Smooth muscle cell (in vitro differentiated cells): ENCODE results near the gene COL6A1. TPM values are rescaled to one million over a fixed set of nuclear protein-coding genes. Genes with fewer than 3 reads are reported as not detected.

ENCODE experiments used
- DNase-seq: peaks from one replicate; lab custom pipeline; 2025; ENCODE audit not compliant: unreplicated experiment; lab: John Stamatoyannopoulos, UW
- H2AFZ ChIP-seq: fragments of 200-600 bp; sonication (generic); 2 replicates; pipeline ENCODE4 v1.6.0; 2016; ENCODE audit warnings: antibody characterized with exemption, low read depth, mild to moderate bottlenecking
- H3F3A ChIP-seq: fragments of 200-600 bp; sonication (generic); 2 replicates; pipeline ENCODE4 v1.6.0; 2017; ENCODE audit warnings: antibody characterized with exemption, low read depth
- H3K27ac ChIP-seq: fragments of 200-600 bp; sonication (generic); 2 replicates; pipeline ENCODE4 v1.5.1; 2016; ENCODE audit warnings: low read depth, mild to moderate bottlenecking
- H3K27me3 ChIP-seq: fragments of 200-600 bp; sonication (generic); 2 replicates; pipeline ENCODE4 v1.6.1; 2016; ENCODE audit warnings: low read depth, mild to moderate bottlenecking
- H3K36me3 ChIP-seq: fragments of 200-600 bp; sonication (generic); 2 replicates; pipeline ENCODE4 v1.5.1; 2016; ENCODE audit warnings: low read depth
- H3K4me1 ChIP-seq: fragments of 200-600 bp; sonication (generic); 2 replicates; pipeline ENCODE4 v1.5.1; 2016; ENCODE audit warnings: low read depth
- H3K4me2 ChIP-seq: fragments of 200-600 bp; sonication (generic); 2 replicates; pipeline ENCODE4 v1.6.0; 2016; ENCODE audit warnings: mild to moderate bottlenecking
- H3K4me3 ChIP-seq: fragments of 200-600 bp; sonication (generic); 2 replicates; pipeline ENCODE4 v1.5.1; 2016; ENCODE audit warnings: mild to moderate bottlenecking
- H3K79me2 ChIP-seq: fragments of 200-600 bp; sonication (generic); 2 replicates; pipeline ENCODE4 v1.6.0; 2016; ENCODE audit warnings: low read depth, mild to moderate bottlenecking
- H3K9ac ChIP-seq: fragments of 200-600 bp; sonication (generic); 2 replicates; pipeline ENCODE4 v1.6.0; 2016; ENCODE audit warnings: low read depth
- H3K9me3 ChIP-seq: fragments of 200-600 bp; sonication (generic); replicated peaks from 2 replicates; pipeline ENCODE4 v1.5.1; 2016; ENCODE audit warnings: low read depth
- H4K20me1 ChIP-seq: fragments of 200-600 bp; sonication (generic); 2 replicates; pipeline ENCODE4 v1.6.0; 2016; ENCODE audit warnings: low read depth
- CTCF ChIP-seq: fragments of 200-600 bp; sonication (generic); IDR thresholded peaks from 2 replicates; pipeline ENCODE4 v1.5.1; 2017; ENCODE audit warnings: borderline replicate concordance, mild to moderate bottlenecking, antibody characterized with exemption; ENCODE audit not compliant: insufficient read depth, poor library complexity, severe bottlenecking
- WGBS: methylation state at CpG from one replicate; pipeline ENCODE4 v1.1.7; 2016; ENCODE audit warnings: low lambda C conversion rate; 5-methylcytosine and 5-hydroxymethylcytosine counted together
- polyA plus RNA-seq: library from polyadenylated mRNA; unstranded; fragments of >200 nt; fragmentation: Nextera tagmentation; extraction: Ambion mirVana; gene quantifications from 2 replicates; pipeline ENCODE4 v1.2.1, GENCODE V29; 2016
- total RNA-seq: library from RNA; depleted of rRNA; stranded (reverse); fragments of >200 nt; gene quantifications from 2 replicates; pipeline ENCODE4 v1.2.3, GENCODE V29; 2014

The COL6A1 gene
- total and polyA plus RNA-seq, 2 experiments from 2014 or later: 1,292 to 2,827 TPM

GRCh38 chr21:45999581-46000181 is 18.1 kb downstream of the COL6A1 start:
- Histone ChIP-seq H4K20me1 (peaks cover 32% of the 10 kb centered on the region), H3K4me2 (no peak overlapping the region), H3F3A (peaks cover 14% of the 10 kb centered on the region), H3K9ac (no peak overlapping the region), H3K27me3 (no peaks in the 10 kb centered on the region), H3K36me3 (no peaks in the 10 kb centered on the region), H3K4me1 (no peaks in the 10 kb centered on the region), H3K9me3 (no peaks in the 10 kb centered on the region), H3K79me2 (peaks cover 22% of the 10 kb centered on the region), H3K4me3 (no peak overlapping the region), H3K27ac (peak overlapping the region; percentile 75), H2AFZ (no peak overlapping the region)
- DNase-seq: no peak
- no peak for TF ChIP-seq CTCF
- 83% methylated on average over 14 of the region's 21 CpGs for WGBS

- Histone ChIP-seq H3F3A (peaks cover 20% of the 10 kb centered on the region), H3K9ac (no peak overlapping the region), H3K9me3 (no peaks in the 10 kb centered on the region), H3K79me2 (peaks cover 17% of the 10 kb centered on the region), H3K4me1 (no peaks in the 10 kb centered on the region), H3K4me2 (no peak overlapping the region), H3K27me3 (no peaks in the 10 kb centered on the region), H3K27ac (no peak overlapping the region), H2AFZ (no peak overlapping the region), H3K4me3 (no peak overlapping the region), H3K36me3 (no peaks in the 10 kb centered on the region), H4K20me1 (peaks cover 27% of the 10 kb centered on the region)
- WGBS: 90% methylated on average over 12 of the region's 27 CpGs
- TF ChIP-seq CTCF: no peak
- no peak for DNase-seq
Measured at GRCh38 chr21:46000182-46000730, 18.7 kb downstream of the COL6A1 start.

GRCh38 chr21:46000731-46001641 is 19.4 kb downstream of the COL6A1 start:
- Histone ChIP-seq H3K27me3 (no peaks in the 10 kb centered on the region), H4K20me1 (peaks cover 19% of the 10 kb centered on the region), H2AFZ (no peak overlapping the region), H3K79me2 (peaks cover 10% of the 10 kb centered on the region), H3F3A (peaks cover 20% of the 10 kb centered on the region), H3K4me3 (no peak overlapping the region), H3K4me2 (no peak overlapping the region), H3K27ac (no peak overlapping the region), H3K9me3 (no peaks in the 10 kb centered on the region), H3K9ac (no peak overlapping the region), H3K4me1 (no peaks in the 10 kb centered on the region), H3K36me3 (no peaks in the 10 kb centered on the region)
- DNase-seq: no peak
- no peak for TF ChIP-seq CTCF
- 92% methylated on average over 23 of the region's 44 CpGs for WGBS
